Measurements from ENCODE around the gene LIN52. TPM values are rescaled to one million over a fixed set of nuclear protein-coding genes. Genes with fewer than 3 reads are reported as not detected.

The LIN52 gene
- total and polyA plus RNA-seq, 10 donors, result 4.0 to 11.3 (median 8.5) TPM

- DNase-seq, result no peak
- Histone ChIP-seq H3K36me3 (no peaks in the 10 kb centered on the region), H3K27ac (no peak overlapping the region), H3K4me3 (no peak overlapping the region), H3K27me3 (replicated peaks in 1 of 7) (peaks cover 0 to 16% (median 0%) of the 10 kb centered on the region in 7 donors), H3K9me3 (no peaks in the 10 kb centered on the region), H3K4me1 (no peaks in the 10 kb centered on the region)
- WGBS, 5 donors, result 86 to 92% (median 90%) methylated on average over 4 to 6 of the region's 6 CpGs
- no peak for TF ChIP-seq CTCF (IDR thresholded peaks at IDR 0.05 in 8 of 11, conservative IDR thresholded peaks at IDR 0.05 in 3 of 11)
- no peak for TF ChIP-seq POLR2A (IDR thresholded peaks at IDR 0.05)
- TF ChIP-seq POLR2AphosphoS5 (IDR thresholded peaks at IDR 0.05), result no peak
- intact Hi-C loops (cut with DNase I; ENCODE audit: low total_unique reads), result no loop called here
Observed at GRCh38 chr14:74211945-74212580, 127.3 kb downstream of the LIN52 start.

DNA sequence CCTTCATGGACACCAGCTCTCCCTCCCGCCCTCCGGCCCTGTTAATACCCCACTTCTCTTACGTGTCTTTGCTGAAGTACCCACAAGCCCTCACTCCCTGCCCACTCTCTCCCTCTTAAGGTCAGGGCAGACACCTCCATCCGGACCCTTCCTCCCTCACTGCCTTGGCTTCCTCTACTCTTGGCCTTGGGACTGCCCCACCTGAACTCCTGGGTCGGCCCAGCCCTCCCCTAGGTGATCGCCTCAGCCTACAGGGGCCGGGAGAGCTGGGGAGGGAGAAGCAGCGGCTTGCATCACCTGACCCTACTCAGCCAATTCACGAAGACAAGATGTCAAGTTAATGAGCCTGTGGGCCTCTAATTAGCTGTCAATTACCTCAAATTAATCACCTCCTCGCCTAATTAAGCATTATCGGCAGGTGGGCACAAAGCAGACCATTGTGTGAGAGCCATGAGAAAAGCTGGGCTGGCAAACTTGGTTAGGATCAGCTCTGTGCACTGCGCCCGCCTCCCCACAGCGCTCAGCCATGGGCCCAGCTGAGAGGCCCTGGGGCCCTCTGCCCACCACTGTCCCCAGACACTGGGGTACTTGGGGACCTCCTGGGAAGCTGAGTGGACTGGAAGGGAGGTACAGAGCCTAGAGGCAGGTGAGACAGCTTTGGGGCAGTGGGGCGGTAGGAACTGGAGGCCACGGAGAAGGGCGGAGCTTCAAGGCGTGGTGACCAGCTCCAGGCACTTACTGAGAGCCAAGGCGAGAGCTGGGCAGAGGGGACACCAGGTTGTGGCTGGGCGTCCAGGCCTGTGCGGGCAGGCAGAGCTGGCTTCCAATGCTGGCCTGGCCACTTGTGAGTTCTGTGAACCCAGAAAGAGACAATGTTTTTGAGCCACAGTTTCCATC lies 129.4 kb downstream of the LIN52 start:
- Histone ChIP-seq H3K27ac (no peak overlapping the region), H3K4me3 (no peak overlapping the region), H3K4me1 (peaks cover 0 to 11% (median 8%) of the 10 kb centered on the region in 6 donors), H3K9me3 (no peaks in the 10 kb centered on the region), H3K36me3 (no peaks in the 10 kb centered on the region), H3K27me3 (replicated peaks in 1 of 7) (peaks cover 0 to 37% (median 19%) of the 10 kb centered on the region in 7 donors)
- TF ChIP-seq POLR2AphosphoS5 (IDR thresholded peaks at IDR 0.05) (no peak), POLR2A (IDR thresholded peaks at IDR 0.05) (no peak), CTCF (IDR thresholded peaks at IDR 0.05 in 8 of 11, conservative IDR thresholded peaks at IDR 0.05 in 3 of 11) (no peak)
- no peak for DNase-seq
- 73 to 87% (median 83%) methylated on average over 19 to 21 of the region's 21 CpGs for WGBS, 5 donors
- intact Hi-C loops (cut with DNase I; ENCODE audit: low total_unique reads), result no loop called here

DNA sequence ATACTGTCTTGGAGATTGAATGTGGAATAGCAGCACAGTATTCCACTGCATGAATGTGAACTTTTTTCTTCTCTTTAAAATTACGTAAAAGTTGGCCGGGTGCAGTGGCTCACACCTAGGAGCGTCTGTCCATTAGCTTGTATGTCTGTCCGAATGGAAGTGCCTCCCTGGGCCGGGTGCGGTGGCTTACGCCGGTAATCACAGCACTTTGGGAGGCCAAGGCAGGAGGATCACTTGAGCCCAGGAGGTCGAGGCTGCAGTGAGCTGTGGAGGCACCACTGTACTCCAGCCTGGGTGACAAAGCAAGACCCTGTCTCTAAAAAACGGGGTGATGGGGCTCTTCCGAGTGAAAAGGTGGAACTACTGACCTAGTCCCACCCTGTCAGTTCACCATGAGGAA lies 131.9 kb downstream of the LIN52 start:
- Histone ChIP-seq H3K27ac (no peak overlapping the region), H3K4me3 (no peak overlapping the region), H3K27me3 (replicated peaks in 1 of 7) (peaks cover 0 to 47% (median 19%) of the 10 kb centered on the region in 7 donors), H3K9me3 (no peaks in the 10 kb centered on the region), H3K4me1 (peaks cover 0 to 11% (median 8%) of the 10 kb centered on the region in 6 donors), H3K36me3 (no peaks in the 10 kb centered on the region)
- no peak for DNase-seq
- intact Hi-C loops (cut with DNase I; ENCODE audit: low total_unique reads), result no loop called here
- TF ChIP-seq POLR2A (IDR thresholded peaks at IDR 0.05) (no peak), POLR2AphosphoS5 (IDR thresholded peaks at IDR 0.05) (no peak), CTCF (IDR thresholded peaks at IDR 0.05 in 8 of 11, conservative IDR thresholded peaks at IDR 0.05 in 3 of 11) (no peak)
- 81 to 94% (median 87%) methylated on average over 11 of the region's 11 CpGs for WGBS, 5 donors

Data from spleen (tissue), 11 donors.